Activated T-helper 1 cell treated with Interleukin-2 at 50 U/mL for 16 hours (primary cell): ENCODE results near the gene HOMER2.
"Not testable (repeated sequence)": the region's sequence is repeated elsewhere in the genome, so short reads cannot be mapped to it uniquely, and the experiment has no call there.

Source experiments
- DNase-seq: peaks from one replicate; pipeline ENCODE4 v3.0.0-alpha.2; 2020; ENCODE audit warnings: low read depth

The HOMER2 gene

GRCh38 chr15:82894971-82895520 is 57.5 kb downstream of the HOMER2 start:
- DNase-seq = no peak

- DNase-seq = not testable (repeated sequence)
Measured at GRCh38 chr15:82893473-82893872, 59.0 kb downstream of the HOMER2 start.

- DNase-seq = no peak
Measured at GRCh38 chr15:82892573-82892972, 59.9 kb downstream of the HOMER2 start.

GRCh38 chr15:82890995-82891390 is 61.5 kb downstream of the HOMER2 start:
- no peak for DNase-seq

GRCh38 chr15:82890338-82890994 is 62.1 kb downstream of the HOMER2 start:
- no peak for DNase-seq

GRCh38 chr15:82882273-82882928 is 70.1 kb downstream of the HOMER2 start:
- DNase-seq = no peak

- no peak for DNase-seq
Measured at GRCh38 chr15:82881747-82882146, 70.8 kb downstream of the HOMER2 start.

- no peak for DNase-seq
Measured at GRCh38 chr15:82880704-82881103, 71.8 kb downstream of the HOMER2 start.

- DNase-seq = no peak
Measured at GRCh38 chr15:82878325-82878724, 74.2 kb downstream of the HOMER2 start.

GRCh38 chr15:82877825-82878224 is 74.7 kb downstream of the HOMER2 start:
- DNase-seq = no peak

- DNase-seq = no peak
Measured at GRCh38 chr15:82875411-82876003, 77.0 kb downstream of the HOMER2 start.

- DNase-seq = no peak
Measured at GRCh38 chr15:82874961-82875360, 77.6 kb downstream of the HOMER2 start.

GRCh38 chr15:82874267-82874666 is 78.3 kb downstream of the HOMER2 start:
- no peak for DNase-seq

GRCh38 chr15:82873000-82873680 is 79.4 kb downstream of the HOMER2 start:
- no peak for DNase-seq

GRCh38 chr15:82871832-82872484 is 80.6 kb downstream of the HOMER2 start:
- no peak for DNase-seq

GRCh38 chr15:82871358-82871757 is 81.2 kb downstream of the HOMER2 start:
- DNase-seq = no peak

- no peak for DNase-seq
Measured at GRCh38 chr15:82870727-82871320, 81.7 kb downstream of the HOMER2 start.

GRCh38 chr15:82865981-82866380 is 86.5 kb downstream of the HOMER2 start:
- not testable (repeated sequence) for DNase-seq

GRCh38 chr15:82865581-82865980 is 86.9 kb downstream of the HOMER2 start:
- not testable (repeated sequence) for DNase-seq

- DNase-seq = no peak
Measured at GRCh38 chr15:82864967-82865366, 87.6 kb downstream of the HOMER2 start.

GRCh38 chr15:82862886-82863285 is 89.6 kb downstream of the HOMER2 start:
- no peak for DNase-seq

- no peak for DNase-seq
Measured at GRCh38 chr15:82858932-82859331, 93.6 kb downstream of the HOMER2 start.
